Measurements from ENCODE around the gene SEPTIN10. TPM values are rescaled to one million over a fixed set of nuclear protein-coding genes. Genes with fewer than 3 reads are reported as not detected.

The SEPTIN10 gene
- total RNA-seq, 1 experiment from 2014 or later = 105 TPM

- Mint-ChIP-seq H3K4me1 (ENCODE audit: insufficient read depth, unreplicated experiment) (peaks cover 29% of the 10 kb centered on the region), H3K36me3 (ENCODE audit: insufficient read depth, unreplicated experiment) (peaks cover 9% of the 10 kb centered on the region), H3K27me3 (ENCODE audit: insufficient read depth, unreplicated experiment) (no peaks in the 10 kb centered on the region), H3K9me3 (ENCODE audit: unreplicated experiment) (no peaks in the 10 kb centered on the region), H3K4me3 (ENCODE audit: unreplicated experiment) (peak overlapping the region; percentile 96), H3K27ac (ENCODE audit: low read depth, unreplicated experiment) (peak overlapping the region; percentile 96)
- no TSS peak for BruUV-seq (replicated peaks)
- peak; percentile 70 for DNase-seq (ENCODE audit: unreplicated experiment)
- ChIA-PET CTCF (interaction anchor here (0.6 to 1.7 kb wide), 4 partner anchors 11 to 441 kb away, joined by 3 to 4 read pairs (median 4); no protein-coding TSS in a partner anchor), POLR2A (interaction anchor here (0.7 to 6.1 kb wide), 4 partner anchors 11 to 102 kb away, joined by 3 to 168 read pairs (median 5); no protein-coding TSS in a partner anchor)
- intact Hi-C loops (cut with micrococcal nuclease) = no loop called here
- TF ChIP-seq, protein P1, sequence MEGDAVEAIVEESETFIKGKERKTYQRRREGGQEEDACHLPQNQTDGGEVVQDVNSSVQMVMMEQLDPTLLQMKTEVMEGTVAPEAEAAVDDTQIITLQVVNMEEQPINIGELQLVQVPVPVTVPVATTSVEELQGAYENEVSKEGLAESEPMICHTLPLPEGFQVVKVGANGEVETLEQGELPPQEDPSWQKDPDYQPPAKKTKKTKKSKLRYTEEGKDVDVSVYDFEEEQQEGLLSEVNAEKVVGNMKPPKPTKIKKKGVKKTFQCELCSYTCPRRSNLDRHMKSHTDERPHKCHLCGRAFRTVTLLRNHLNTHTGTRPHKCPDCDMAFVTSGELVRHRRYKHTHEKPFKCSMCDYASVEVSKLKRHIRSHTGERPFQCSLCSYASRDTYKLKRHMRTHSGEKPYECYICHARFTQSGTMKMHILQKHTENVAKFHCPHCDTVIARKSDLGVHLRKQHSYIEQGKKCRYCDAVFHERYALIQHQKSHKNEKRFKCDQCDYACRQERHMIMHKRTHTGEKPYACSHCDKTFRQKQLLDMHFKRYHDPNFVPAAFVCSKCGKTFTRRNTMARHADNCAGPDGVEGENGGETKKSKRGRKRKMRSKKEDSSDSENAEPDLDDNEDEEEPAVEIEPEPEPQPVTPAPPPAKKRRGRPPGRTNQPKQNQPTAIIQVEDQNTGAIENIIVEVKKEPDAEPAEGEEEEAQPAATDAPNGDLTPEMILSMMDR (IDR thresholded peaks at IDR 0.05; ENCODE audit: unreplicated experiment) = no peak
Observed at GRCh38 chr2:109611467-109612095, 2.2 kb downstream of the SEPTIN10 start.

DNA sequence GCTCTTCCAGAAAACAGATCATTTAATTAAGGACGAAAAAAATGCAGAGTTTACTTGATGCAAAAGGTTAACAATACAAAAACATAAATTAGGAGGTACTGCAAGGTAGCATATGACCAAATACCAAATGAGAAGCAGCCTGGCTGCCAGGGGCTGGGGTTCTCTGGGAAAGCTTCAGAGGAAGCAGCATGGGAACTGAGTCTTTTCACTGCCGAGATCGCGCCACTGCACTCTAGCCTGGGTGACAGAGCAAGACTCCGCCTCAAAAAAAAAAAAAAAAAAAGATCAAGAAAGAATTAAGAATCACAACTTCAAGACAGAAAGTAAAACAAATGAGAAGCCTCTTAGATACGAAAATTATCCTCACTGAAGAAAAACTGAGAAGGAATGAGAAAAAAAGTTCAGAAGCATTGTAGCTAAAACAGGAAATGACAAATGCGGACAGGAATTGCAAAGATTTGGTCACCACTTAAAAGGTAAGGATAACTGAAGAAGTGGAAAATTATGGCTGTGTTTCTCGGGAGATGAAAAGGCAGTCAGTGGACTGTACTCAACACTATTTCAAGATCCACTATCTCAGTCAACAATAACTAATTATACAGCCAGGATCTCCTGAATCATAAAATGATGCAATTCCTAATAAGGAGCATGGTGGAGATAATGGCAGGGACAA, 4.3 kb downstream of the SEPTIN10 start:
- ChIA-PET POLR2A (interaction anchor here (0.8 to 4.7 kb wide), 4 partner anchors 23 to 93 kb away, joined by 3 to 30 read pairs (median 4); no protein-coding TSS in a partner anchor), CTCF (interaction anchor here (0.8 to 1.7 kb wide), 9 partner anchors 7 to 125 kb away, joined by 3 to 9 read pairs (median 4); no protein-coding TSS in a partner anchor)
- no TSS peak for BruUV-seq (replicated peaks)
- Mint-ChIP-seq H3K27me3 (ENCODE audit: insufficient read depth, unreplicated experiment) (no peaks in the 10 kb centered on the region), H3K4me3 (ENCODE audit: unreplicated experiment) (peak overlapping the region; percentile 75), H3K9me3 (ENCODE audit: unreplicated experiment) (no peaks in the 10 kb centered on the region), H3K27ac (ENCODE audit: low read depth, unreplicated experiment) (peak overlapping the region; percentile 95), H3K36me3 (ENCODE audit: insufficient read depth, unreplicated experiment) (peaks cover 9% of the 10 kb centered on the region), H3K4me1 (ENCODE audit: insufficient read depth, unreplicated experiment) (peaks cover 40% of the 10 kb centered on the region)
- intact Hi-C loops (cut with micrococcal nuclease) = no loop called here
- DNase-seq (ENCODE audit: unreplicated experiment) = peak; percentile 39
- TF ChIP-seq, protein P1 (IDR thresholded peaks at IDR 0.05; ENCODE audit: unreplicated experiment) = no peak

DNA sequence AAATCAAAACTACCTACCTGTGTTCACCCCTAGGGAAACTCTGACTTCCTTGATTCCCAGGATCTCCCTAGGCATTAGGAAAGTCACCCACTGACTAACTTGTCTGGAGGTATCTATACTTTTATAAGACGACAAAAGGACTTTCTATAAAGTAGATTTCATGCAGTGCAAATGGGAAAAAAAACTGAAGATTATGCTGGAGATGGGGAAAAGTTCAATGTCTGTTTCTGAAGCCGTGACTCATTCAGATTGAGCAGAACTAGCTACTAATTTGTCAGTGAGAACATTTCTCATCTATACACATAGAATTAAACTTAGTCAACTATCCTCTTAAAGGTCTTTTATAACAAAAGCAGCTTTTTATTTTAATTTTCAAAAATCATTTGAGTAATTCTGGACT, 6.0 kb downstream of the SEPTIN10 start:
- BruUV-seq (replicated peaks) = no TSS peak
- Mint-ChIP-seq H3K9me3 (ENCODE audit: unreplicated experiment) (no peaks in the 10 kb centered on the region), H3K27ac (ENCODE audit: low read depth, unreplicated experiment) (peak overlapping the region; percentile 95), H3K36me3 (ENCODE audit: insufficient read depth, unreplicated experiment) (peaks cover 9% of the 10 kb centered on the region), H3K4me3 (ENCODE audit: unreplicated experiment) (peak overlapping the region; percentile 32), H3K27me3 (ENCODE audit: insufficient read depth, unreplicated experiment) (no peaks in the 10 kb centered on the region), H3K4me1 (ENCODE audit: insufficient read depth, unreplicated experiment) (peaks cover 44% of the 10 kb centered on the region)
- POLR2A ChIA-PET = interaction anchor here (0.8 to 4.7 kb wide), 7 partner anchors 8 to 95 kb away, joined by 3 to 30 read pairs (median 4); no protein-coding TSS in a partner anchor
- DNase-seq (ENCODE audit: unreplicated experiment) = peak; percentile 35
- TF ChIP-seq, protein P1 (IDR thresholded peaks at IDR 0.05; ENCODE audit: unreplicated experiment) = no peak
- CTCF ChIA-PET = interaction anchor here (0.5 to 2.3 kb wide), 4 partner anchors 15 to 92 kb away, joined by 3 to 12 read pairs (median 4); no protein-coding TSS in a partner anchor
- intact Hi-C loops (cut with micrococcal nuclease) = no loop called here

- TF ChIP-seq, protein P1 (IDR thresholded peaks at IDR 0.05; ENCODE audit: unreplicated experiment) = no peak
- Mint-ChIP-seq H3K9me3 (ENCODE audit: unreplicated experiment) (no peaks in the 10 kb centered on the region), H3K36me3 (ENCODE audit: insufficient read depth, unreplicated experiment) (peaks cover 8% of the 10 kb centered on the region), H3K27me3 (ENCODE audit: insufficient read depth, unreplicated experiment) (no peaks in the 10 kb centered on the region), H3K4me1 (ENCODE audit: insufficient read depth, unreplicated experiment) (peaks cover 33% of the 10 kb centered on the region), H3K27ac (ENCODE audit: low read depth, unreplicated experiment) (peak overlapping the region; percentile 57), H3K4me3 (ENCODE audit: unreplicated experiment) (peak overlapping the region; percentile 9)
- peak; percentile 81 for DNase-seq (ENCODE audit: unreplicated experiment)
- POLR2A ChIA-PET = interaction anchor here (0.6 to 2.7 kb wide), 7 partner anchors 9 to 152 kb away, joined by 3 to 39 read pairs (median 5); partner anchors contain the start of genes SEPTIN10 and SOWAHC
- CTCF ChIA-PET = interaction anchor here (0.6 to 3.3 kb wide), 5 partner anchors 9 to 479 kb away, joined by 3 to 12 read pairs (median 3); partner anchors contain the start of gene SOWAHC
- intact Hi-C loops (cut with micrococcal nuclease) = loop anchor here (1.0 kb wide), 1 partner anchor 10 kb away; the partner anchor contains the start of gene SOWAHC
- BruUV-seq (replicated peaks) = no TSS peak
Observed at GRCh38 chr2:109604597-109604996, 9.2 kb downstream of the SEPTIN10 start.
